WTC11 (cell line): ENCODE data around the gene PPP1R10. TPM values are rescaled to one million over a fixed set of nuclear protein-coding genes. Genes with fewer than 3 reads are reported as not detected.

Experiments
- ATAC-seq: fragments of 200-7000 bp; cut with Tn5 transposase; 2 replicates; pipeline ENCODE4 v1.10.0; 2021; ENCODE audit warnings: mild to moderate bottlenecking, moderate library complexity
- CTCF ChIA-PET: fragments of 300-600 bp; sonication (Branson Sonifier 250); formaldehyde crosslinking; loops from one replicate; lab custom pipeline; 2021; ENCODE audit warnings: antibody characterized with exemption; lab: Charles Lee
- POLR2A ChIA-PET: fragments of 350-600 bp; sonication (Branson Sonifier 250); formaldehyde crosslinking; loops from one replicate; lab custom pipeline; 2021; ENCODE audit warnings: antibody characterized with exemption; lab: Charles Lee
- DNase-seq: peaks from one replicate; pipeline ENCODE4 v3.0.0; 2021; ENCODE audit warnings: low spot score
- H3K27ac Mint-ChIP-seq: 2 replicates; pipeline ENCODE4 v1.8.0; 2021; ENCODE audit warnings: mixed read lengths
- H3K27me3 Mint-ChIP-seq: 2 replicates; pipeline ENCODE4 v1.8.0; 2021; ENCODE audit warnings: low read depth, mild to moderate bottlenecking, moderate library complexity, mixed read lengths
- H3K36me3 Mint-ChIP-seq: 2 replicates; pipeline ENCODE4 v1.8.0; 2021; ENCODE audit warnings: mixed read lengths
- H3K4me1 Mint-ChIP-seq: 2 replicates; pipeline ENCODE4 v1.8.0; 2022; ENCODE audit warnings: mixed read lengths
- H3K4me3 Mint-ChIP-seq: 2 replicates; pipeline ENCODE4 v1.8.0; 2021; ENCODE audit warnings: mild to moderate bottlenecking, moderate library complexity, mixed read lengths
- H3K9me3 Mint-ChIP-seq: 2 replicates; pipeline ENCODE4 v1.8.0; 2021; ENCODE audit warnings: mixed read lengths
- ATF1 ChIP-seq: sonication (generic); formaldehyde crosslinking; IDR thresholded peaks from 2 replicates; pipeline ENCODE4 v1.8.1; 2023; ENCODE audit warnings: mild to moderate bottlenecking, moderate library complexity, missing genetic modification reagents
- ESRRA ChIP-seq: sonication (generic); formaldehyde crosslinking; IDR thresholded peaks from 2 replicates; pipeline ENCODE4 v1.8.1; 2022; ENCODE audit warnings: mild to moderate bottlenecking, missing genetic modification reagents, borderline replicate concordance
- ETV6 ChIP-seq: sonication (generic); formaldehyde crosslinking; IDR thresholded peaks from 2 replicates; pipeline ENCODE4 v1.8.1; 2022; ENCODE audit warnings: mild to moderate bottlenecking, missing genetic modification reagents
- FOXJ3 ChIP-seq: sonication (generic); formaldehyde crosslinking; IDR thresholded peaks from 2 replicates; pipeline ENCODE4 v1.9.0; 2021; ENCODE audit warnings: missing genetic modification reagents, mild to moderate bottlenecking, borderline replicate concordance
- PRRX2 ChIP-seq: fragments of 250-450 bp; sonication (Bioruptor Pico); IDR thresholded peaks from 2 replicates; pipeline ENCODE4 v1.8.0; 2021; ENCODE audit warnings: mild to moderate bottlenecking
- SOX15 ChIP-seq: fragments of 250-450 bp; sonication (Bioruptor Pico); IDR thresholded peaks from 2 replicates; pipeline ENCODE4 v1.9.0; 2021; ENCODE audit warnings: mild to moderate bottlenecking
- ZNF121 ChIP-seq: sonication (generic); formaldehyde crosslinking; IDR thresholded peaks from 2 replicates; pipeline ENCODE4 v1.8.0; 2023; ENCODE audit warnings: missing genetic modification reagents
- ZNF138 ChIP-seq: sonication (generic); formaldehyde crosslinking; conservative IDR thresholded peaks from 2 replicates; pipeline ENCODE4 v1.8.1; 2022; ENCODE audit warnings: mild to moderate bottlenecking, moderate library complexity, missing genetic modification reagents
- ZNF423 ChIP-seq: fragments of 250-450 bp; sonication (Bioruptor Pico); IDR thresholded peaks from 2 replicates; pipeline ENCODE4 v2.1.2; 2022; ENCODE audit warnings: mild to moderate bottlenecking, moderate library complexity
- total RNA-seq: library from RNA; stranded (reverse); gene quantifications from 3 replicates; pipeline ENCODE4 v1.2.3, GENCODE V29; 2021
- TF ChIP-seq, protein P1 (sequence below): fragments of 250-450 bp; sonication (Bioruptor Pico); IDR thresholded peaks from 2 replicates; pipeline ENCODE4 v1.9.0; 2021; ENCODE audit warnings: mild to moderate bottlenecking
- TF ChIP-seq, protein P2 (sequence below): sonication (generic); formaldehyde crosslinking; IDR thresholded peaks from 2 replicates; pipeline ENCODE4 v1.8.1; 2023; ENCODE audit warnings: mild to moderate bottlenecking, missing genetic modification reagents
- TF ChIP-seq, protein P3 (sequence below): fragments of 250-450 bp; sonication (Bioruptor Pico); IDR thresholded peaks from 2 replicates; pipeline ENCODE4 v1.9.0; 2021; ENCODE audit warnings: mild to moderate bottlenecking, borderline replicate concordance
- TF ChIP-seq, protein P4 (sequence below): fragments of 250-450 bp; sonication (Bioruptor Pico); IDR thresholded peaks from 2 replicates; pipeline ENCODE4 v1.9.0; 2021; ENCODE audit warnings: moderate library complexity, mild to moderate bottlenecking, inconsistent platforms, borderline replicate concordance
- TF ChIP-seq, protein P5 (sequence below): fragments of 250-450 bp; sonication (Bioruptor Pico); conservative IDR thresholded peaks from 2 replicates; pipeline ENCODE4 v1.9.0; 2021; ENCODE audit warnings: mild to moderate bottlenecking
- TF ChIP-seq, protein P6 (sequence below): sonication (generic); formaldehyde crosslinking; IDR thresholded peaks from 2 replicates; pipeline ENCODE4 v1.8.0; 2022; ENCODE audit warnings: missing genetic modification reagents
- TF ChIP-seq, protein P7 (sequence below): sonication (generic); formaldehyde crosslinking; conservative IDR thresholded peaks from 2 replicates; pipeline ENCODE4 v1.8.1; 2022; ENCODE audit warnings: mild to moderate bottlenecking, missing genetic modification reagents
- TF ChIP-seq, protein P8 (sequence below): sonication (generic); formaldehyde crosslinking; IDR thresholded peaks from 2 replicates; pipeline ENCODE4 v1.8.1; 2023; ENCODE audit warnings: mild to moderate bottlenecking, moderate library complexity, missing genetic modification reagents

PPP1R10 gene
- total RNA-seq, 1 experiment from 2014 or later, result 83.1 TPM

DNA sequence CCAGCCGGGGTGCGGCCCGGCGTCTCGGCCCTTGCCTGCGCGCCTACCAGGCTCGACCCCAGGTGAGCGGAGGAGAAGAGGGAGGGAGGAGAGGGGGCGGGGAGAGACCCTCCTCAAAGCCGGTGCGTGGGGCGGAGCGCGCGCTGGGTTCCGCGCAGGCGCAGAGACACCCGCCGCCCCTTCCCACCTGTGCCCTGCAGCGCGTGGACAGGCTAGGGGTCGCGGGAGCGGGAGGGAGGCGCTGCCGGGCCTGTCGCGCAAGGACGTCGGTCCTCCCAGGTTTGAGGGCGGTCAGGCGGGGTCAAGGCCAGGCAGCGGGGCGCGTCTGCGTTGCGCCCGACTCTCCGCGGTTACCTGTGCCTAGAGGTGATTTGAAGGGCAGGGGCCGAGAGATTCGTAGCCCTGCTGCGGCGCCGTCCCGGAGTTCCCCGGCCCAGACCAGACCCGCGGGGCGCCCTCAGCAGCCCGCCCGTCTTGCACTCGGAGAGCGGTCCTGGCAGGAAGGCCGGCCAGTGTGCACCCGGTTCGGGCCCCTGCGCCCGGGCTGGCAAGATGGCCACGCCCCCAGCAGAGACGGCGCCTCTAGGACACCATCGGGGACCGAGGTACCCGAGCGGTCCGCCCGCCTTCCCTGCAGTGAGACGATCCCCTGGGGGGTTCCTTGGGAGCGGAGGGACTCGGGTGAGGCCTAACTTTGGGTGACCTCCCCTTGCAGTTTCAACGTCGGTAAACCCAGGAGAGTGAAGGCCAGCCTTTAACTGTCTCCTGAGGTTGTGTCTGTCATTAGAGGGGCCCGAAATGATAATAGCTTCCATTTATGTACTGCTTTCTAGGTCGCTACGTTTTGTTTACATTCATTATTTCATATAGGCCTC is 30.4 kb upstream of the PPP1R10 start (continued):
- TF ChIP-seq, protein P1, sequence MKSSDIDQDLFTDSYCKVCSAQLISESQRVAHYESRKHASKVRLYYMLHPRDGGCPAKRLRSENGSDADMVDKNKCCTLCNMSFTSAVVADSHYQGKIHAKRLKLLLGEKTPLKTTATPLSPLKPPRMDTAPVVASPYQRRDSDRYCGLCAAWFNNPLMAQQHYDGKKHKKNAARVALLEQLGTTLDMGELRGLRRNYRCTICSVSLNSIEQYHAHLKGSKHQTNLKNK (CRISPR knock-in tag), result no peak
- TF ChIP-seq ATF1 (CRISPR knock-in tag) (peak; percentile 88; the same call in 1 of the 2 replicates), FOXJ3 (CRISPR knock-in tag) (no peak), ESRRA (CRISPR knock-in tag) (peak; percentile 97), ZNF138 (no peak), ZNF423 (peak; percentile 41; the same call in 1 of the 2 replicates)
- TF ChIP-seq, protein P2, sequence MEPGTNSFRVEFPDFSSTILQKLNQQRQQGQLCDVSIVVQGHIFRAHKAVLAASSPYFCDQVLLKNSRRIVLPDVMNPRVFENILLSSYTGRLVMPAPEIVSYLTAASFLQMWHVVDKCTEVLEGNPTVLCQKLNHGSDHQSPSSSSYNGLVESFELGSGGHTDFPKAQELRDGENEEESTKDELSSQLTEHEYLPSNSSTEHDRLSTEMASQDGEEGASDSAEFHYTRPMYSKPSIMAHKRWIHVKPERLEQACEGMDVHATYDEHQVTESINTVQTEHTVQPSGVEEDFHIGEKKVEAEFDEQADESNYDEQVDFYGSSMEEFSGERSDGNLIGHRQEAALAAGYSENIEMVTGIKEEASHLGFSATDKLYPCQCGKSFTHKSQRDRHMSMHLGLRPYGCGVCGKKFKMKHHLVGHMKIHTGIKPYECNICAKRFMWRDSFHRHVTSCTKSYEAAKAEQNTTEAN (CRISPR knock-in tag), result peak; percentile 79; the same call in 1 of the 2 replicates
- TF ChIP-seq, protein P3, sequence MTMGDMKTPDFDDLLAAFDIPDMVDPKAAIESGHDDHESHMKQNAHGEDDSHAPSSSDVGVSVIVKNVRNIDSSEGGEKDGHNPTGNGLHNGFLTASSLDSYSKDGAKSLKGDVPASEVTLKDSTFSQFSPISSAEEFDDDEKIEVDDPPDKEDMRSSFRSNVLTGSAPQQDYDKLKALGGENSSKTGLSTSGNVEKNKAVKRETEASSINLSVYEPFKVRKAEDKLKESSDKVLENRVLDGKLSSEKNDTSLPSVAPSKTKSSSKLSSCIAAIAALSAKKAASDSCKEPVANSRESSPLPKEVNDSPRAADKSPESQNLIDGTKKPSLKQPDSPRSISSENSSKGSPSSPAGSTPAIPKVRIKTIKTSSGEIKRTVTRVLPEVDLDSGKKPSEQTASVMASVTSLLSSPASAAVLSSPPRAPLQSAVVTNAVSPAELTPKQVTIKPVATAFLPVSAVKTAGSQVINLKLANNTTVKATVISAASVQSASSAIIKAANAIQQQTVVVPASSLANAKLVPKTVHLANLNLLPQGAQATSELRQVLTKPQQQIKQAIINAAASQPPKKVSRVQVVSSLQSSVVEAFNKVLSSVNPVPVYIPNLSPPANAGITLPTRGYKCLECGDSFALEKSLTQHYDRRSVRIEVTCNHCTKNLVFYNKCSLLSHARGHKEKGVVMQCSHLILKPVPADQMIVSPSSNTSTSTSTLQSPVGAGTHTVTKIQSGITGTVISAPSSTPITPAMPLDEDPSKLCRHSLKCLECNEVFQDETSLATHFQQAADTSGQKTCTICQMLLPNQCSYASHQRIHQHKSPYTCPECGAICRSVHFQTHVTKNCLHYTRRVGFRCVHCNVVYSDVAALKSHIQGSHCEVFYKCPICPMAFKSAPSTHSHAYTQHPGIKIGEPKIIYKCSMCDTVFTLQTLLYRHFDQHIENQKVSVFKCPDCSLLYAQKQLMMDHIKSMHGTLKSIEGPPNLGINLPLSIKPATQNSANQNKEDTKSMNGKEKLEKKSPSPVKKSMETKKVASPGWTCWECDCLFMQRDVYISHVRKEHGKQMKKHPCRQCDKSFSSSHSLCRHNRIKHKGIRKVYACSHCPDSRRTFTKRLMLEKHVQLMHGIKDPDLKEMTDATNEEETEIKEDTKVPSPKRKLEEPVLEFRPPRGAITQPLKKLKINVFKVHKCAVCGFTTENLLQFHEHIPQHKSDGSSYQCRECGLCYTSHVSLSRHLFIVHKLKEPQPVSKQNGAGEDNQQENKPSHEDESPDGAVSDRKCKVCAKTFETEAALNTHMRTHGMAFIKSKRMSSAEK (CRISPR knock-in tag), result no peak
- TF ChIP-seq, protein P4, sequence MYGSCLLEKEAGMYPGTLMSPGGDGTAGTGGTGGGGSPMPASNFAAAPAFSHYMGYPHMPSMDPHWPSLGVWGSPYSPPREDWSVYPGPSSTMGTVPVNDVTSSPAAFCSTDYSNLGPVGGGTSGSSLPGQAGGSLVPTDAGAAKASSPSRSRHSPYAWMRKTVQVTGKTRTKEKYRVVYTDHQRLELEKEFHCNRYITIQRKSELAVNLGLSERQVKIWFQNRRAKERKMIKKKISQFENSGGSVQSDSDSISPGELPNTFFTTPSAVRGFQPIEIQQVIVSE (CRISPR knock-in tag), result no peak
- TF ChIP-seq, protein P5, sequence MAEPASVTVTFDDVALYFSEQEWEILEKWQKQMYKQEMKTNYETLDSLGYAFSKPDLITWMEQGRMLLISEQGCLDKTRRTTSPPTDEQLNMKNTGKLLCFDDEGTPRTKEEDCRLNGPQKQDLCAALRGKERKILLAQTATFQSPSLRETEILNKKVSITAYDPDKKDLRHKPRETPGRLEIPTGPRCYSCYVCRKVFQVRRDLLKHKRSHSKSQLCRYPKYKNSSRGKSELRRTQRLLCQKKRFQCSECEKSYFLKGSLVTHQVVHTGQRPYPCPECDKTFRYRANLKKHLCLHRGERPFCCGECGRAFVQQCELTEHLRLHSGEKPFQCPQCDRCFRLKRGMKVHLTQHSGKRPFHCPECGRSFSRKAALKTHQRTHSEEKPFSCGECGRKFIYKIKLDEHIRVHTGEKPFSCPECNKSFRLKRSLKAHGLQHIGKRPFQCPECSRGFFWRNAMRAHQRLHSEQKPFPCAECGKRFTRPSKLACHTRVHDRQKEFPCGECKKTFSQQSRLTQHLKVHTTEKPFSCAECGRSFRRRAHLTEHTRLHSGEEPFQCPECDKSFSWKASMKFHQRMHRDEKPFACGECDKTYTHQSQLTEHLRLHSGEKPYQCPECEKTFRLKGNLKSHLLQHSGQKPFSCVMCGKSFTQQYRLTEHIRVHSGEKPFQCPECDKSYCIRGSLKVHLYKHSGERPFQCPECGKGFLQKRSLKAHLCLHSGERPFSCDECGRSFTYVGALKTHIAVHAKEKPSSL (CRISPR knock-in tag), result no peak

DNA sequence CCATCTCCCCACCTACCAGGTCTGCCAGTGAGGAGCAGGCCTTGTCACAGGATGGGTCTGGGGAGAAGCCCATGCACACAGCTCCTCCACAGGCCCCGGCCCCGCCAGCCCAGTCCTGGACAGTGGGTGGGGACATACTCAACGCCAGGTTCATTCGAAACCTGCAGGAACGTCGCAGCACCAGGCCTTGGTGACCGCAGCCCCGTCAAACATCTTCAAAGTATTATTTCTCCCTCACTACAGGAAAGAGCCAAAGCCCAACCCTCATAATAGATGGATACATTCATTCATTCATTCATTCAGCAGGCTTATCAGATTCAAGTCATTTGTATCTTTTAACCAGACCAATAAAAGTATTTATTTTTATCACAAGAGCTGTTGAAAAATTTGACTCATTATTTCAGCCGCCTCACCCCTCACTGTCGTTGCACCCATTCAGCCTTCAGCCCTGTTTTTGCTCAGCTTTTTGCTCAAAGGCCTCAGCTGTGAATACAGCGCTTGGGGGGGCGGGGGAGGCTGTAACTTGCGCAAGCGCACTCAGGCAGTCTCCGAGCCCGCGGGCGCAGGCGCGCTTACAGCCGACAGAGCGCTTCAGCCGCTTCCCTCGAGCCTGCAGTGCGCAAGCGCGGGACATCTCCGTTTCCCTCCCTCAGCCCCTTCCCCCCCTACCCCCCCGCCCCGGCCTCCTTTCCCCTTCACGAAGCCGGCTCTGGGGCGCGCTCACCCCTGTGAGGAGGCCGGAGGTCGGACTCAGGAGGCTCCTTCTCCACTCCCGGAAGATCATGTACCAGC is 29.6 kb upstream of the PPP1R10 start, which contains the start of gene C6orf136:
Gene C6orf136, plus strand, starts transcription at position 684 of the 792 bp plus-strand sequence. Its CDS starts 99 bp downstream, at position 783.
- Mint-ChIP-seq H3K4me3 (peak within 1 kb of the TSS; percentile 76), H3K9me3 (no peaks in the 10 kb centered on the region), H3K27me3 (no peaks in the 10 kb centered on the region), H3K36me3 (peaks cover 24% of the 10 kb centered on the region), H3K4me1 (peaks cover 21% of the 10 kb centered on the region), H3K27ac (peak within 1 kb of the TSS; percentile 74)
- peak; percentile 71 for ATAC-seq
- CTCF ChIA-PET, result interaction anchor here (0.6 to 2.0 kb wide), 7 partner anchors 26 to 441 kb away, joined by 3 to 10 read pairs (median 4); partner anchors contain the start of gene DHX16
- DNase-seq, result peak; percentile 91
- POLR2A ChIA-PET, result interaction anchor here (0.6 to 1.0 kb wide), 4 partner anchors 29 to 70 kb away, joined by 3 to 6 read pairs (median 4); partner anchors contain the start of genes MDC1 and PPP1R10
- TF ChIP-seq, protein P6, sequence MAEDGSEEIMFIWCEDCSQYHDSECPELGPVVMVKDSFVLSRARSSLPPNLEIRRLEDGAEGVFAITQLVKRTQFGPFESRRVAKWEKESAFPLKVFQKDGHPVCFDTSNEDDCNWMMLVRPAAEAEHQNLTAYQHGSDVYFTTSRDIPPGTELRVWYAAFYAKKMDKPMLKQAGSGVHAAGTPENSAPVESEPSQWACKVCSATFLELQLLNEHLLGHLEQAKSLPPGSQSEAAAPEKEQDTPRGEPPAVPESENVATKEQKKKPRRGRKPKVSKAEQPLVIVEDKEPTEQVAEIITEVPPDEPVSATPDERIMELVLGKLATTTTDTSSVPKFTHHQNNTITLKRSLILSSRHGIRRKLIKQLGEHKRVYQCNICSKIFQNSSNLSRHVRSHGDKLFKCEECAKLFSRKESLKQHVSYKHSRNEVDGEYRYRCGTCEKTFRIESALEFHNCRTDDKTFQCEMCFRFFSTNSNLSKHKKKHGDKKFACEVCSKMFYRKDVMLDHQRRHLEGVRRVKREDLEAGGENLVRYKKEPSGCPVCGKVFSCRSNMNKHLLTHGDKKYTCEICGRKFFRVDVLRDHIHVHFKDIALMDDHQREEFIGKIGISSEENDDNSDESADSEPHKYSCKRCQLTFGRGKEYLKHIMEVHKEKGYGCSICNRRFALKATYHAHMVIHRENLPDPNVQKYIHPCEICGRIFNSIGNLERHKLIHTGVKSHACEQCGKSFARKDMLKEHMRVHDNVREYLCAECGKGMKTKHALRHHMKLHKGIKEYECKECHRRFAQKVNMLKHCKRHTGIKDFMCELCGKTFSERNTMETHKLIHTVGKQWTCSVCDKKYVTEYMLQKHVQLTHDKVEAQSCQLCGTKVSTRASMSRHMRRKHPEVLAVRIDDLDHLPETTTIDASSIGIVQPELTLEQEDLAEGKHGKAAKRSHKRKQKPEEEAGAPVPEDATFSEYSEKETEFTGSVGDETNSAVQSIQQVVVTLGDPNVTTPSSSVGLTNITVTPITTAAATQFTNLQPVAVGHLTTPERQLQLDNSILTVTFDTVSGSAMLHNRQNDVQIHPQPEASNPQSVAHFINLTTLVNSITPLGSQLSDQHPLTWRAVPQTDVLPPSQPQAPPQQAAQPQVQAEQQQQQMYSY (CRISPR knock-in tag), result no peak
- TF ChIP-seq, protein P7, sequence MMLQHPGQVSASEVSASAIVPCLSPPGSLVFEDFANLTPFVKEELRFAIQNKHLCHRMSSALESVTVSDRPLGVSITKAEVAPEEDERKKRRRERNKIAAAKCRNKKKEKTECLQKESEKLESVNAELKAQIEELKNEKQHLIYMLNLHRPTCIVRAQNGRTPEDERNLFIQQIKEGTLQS (CRISPR knock-in tag), result no peak
- TF ChIP-seq, protein P8, sequence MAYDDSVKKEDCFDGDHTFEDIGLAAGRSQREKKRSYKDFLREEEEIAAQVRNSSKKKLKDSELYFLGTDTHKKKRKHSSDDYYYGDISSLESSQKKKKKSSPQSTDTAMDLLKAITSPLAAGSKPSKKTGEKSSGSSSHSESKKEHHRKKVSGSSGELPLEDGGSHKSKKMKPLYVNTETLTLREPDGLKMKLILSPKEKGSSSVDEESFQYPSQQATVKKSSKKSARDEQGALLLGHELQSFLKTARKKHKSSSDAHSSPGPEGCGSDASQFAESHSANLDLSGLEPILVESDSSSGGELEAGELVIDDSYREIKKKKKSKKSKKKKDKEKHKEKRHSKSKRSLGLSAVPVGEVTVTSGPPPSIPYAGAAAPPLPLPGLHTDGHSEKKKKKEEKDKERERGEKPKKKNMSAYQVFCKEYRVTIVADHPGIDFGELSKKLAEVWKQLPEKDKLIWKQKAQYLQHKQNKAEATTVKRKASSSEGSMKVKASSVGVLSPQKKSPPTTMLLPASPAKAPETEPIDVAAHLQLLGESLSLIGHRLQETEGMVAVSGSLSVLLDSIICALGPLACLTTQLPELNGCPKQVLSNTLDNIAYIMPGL (CRISPR knock-in tag), result no peak
- TF ChIP-seq ZNF121, result no peak
- no peak for TF ChIP-seq PRRX2 (CRISPR knock-in tag)
- TF ChIP-seq SOX15 (CRISPR knock-in tag), result no peak
- no peak for TF ChIP-seq ETV6 (CRISPR knock-in tag)
